ENCODE measurements around the gene UBXN10.

Gene UBXN10

GRCh38 chr1:20184481-20184900 lies 1.4 kb upstream of the UBXN10 start:
- DNase-seq: no peak

- DNase-seq: peak; percentile 62
Measured at GRCh38 chr1:20184997-20185833, 681 bp upstream of the UBXN10 start.

GRCh38 chr1:20187103-20187812 lies 1.4 kb downstream of the UBXN10 start:
- DNase-seq: no peak

- no peak for DNase-seq
Measured at GRCh38 chr1:20187813-20188454, 2.0 kb downstream of the UBXN10 start.

GRCh38 chr1:20188455-20188817 lies 2.5 kb downstream of the UBXN10 start:
- DNase-seq: no peak

- no peak for DNase-seq
Measured at GRCh38 chr1:20189664-20190063, 3.8 kb downstream of the UBXN10 start.

- DNase-seq: no peak
Measured at GRCh38 chr1:20190256-20191160, 4.6 kb downstream of the UBXN10 start.

GRCh38 chr1:20191266-20191825 lies 5.5 kb downstream of the UBXN10 start:
- no peak for DNase-seq

- no peak for DNase-seq
Measured at GRCh38 chr1:20192364-20192763, 6.5 kb downstream of the UBXN10 start.

- no peak for DNase-seq
Measured at GRCh38 chr1:20192871-20193411, 7.0 kb downstream of the UBXN10 start.

GRCh38 chr1:20194224-20194623 lies 8.3 kb downstream of the UBXN10 start:
- DNase-seq: no peak

- peak; percentile 62 for DNase-seq
Measured at GRCh38 chr1:20194757-20195461, 9.0 kb downstream of the UBXN10 start.

- DNase-seq: no peak
Measured at GRCh38 chr1:20195462-20195780, 9.5 kb downstream of the UBXN10 start.

GRCh38 chr1:20197329-20197791 lies 11.5 kb downstream of the UBXN10 start:
- no peak for DNase-seq

GRCh38 chr1:20198296-20198695 lies 12.4 kb downstream of the UBXN10 start:
- no peak for DNase-seq

- no peak for DNase-seq
Measured at GRCh38 chr1:20198918-20199317, 13.0 kb downstream of the UBXN10 start.

GRCh38 chr1:20199403-20199802 lies 13.5 kb downstream of the UBXN10 start:
- no peak for DNase-seq

GRCh38 chr1:20199840-20200239 lies 13.9 kb downstream of the UBXN10 start:
- DNase-seq: no peak

- no peak for DNase-seq
Measured at GRCh38 chr1:20200966-20201365, 15.1 kb downstream of the UBXN10 start.

- no peak for DNase-seq
Measured at GRCh38 chr1:20202166-20202565, 16.3 kb downstream of the UBXN10 start.

GRCh38 chr1:20207546-20207945 lies 21.6 kb downstream of the UBXN10 start:
- no peak for DNase-seq

GRCh38 chr1:20209471-20209870 lies 23.6 kb downstream of the UBXN10 start:
- no peak for DNase-seq

Measured in CD4-positive, alpha-beta T cell treated with Interferon gamma for 1 hour (primary cell).